HepG2 (cell line): ENCODE measurements around the gene GDI1. TPM values are rescaled to one million over a fixed set of nuclear protein-coding genes. Genes with fewer than 3 reads are reported as not detected.

Experiments
- ARNTL ChIP-seq: sonication (generic); formaldehyde crosslinking; IDR thresholded peaks from 2 replicates; pipeline ENCODE4 v1.4.0; 2020; ENCODE audit warnings: mild to moderate bottlenecking, missing genetic modification reagents
- KLF6 ChIP-seq: IDR thresholded peaks from 2 replicates; pipeline ENCODE4 v1.8.0; 2016; ENCODE audit warnings: missing biosample characterization, missing genetic modification reagents
- NFE2 ChIP-seq: sonication (generic); formaldehyde crosslinking; IDR thresholded peaks from 2 replicates; pipeline ENCODE4 v1.4.0; 2020; ENCODE audit warnings: missing genetic modification reagents
- RFX1 ChIP-seq: fragments of 450-650 bp; IDR thresholded peaks from 2 replicates; pipeline ENCODE4 v1.6.1; 2017
- RORA ChIP-seq: sonication (generic); formaldehyde crosslinking; IDR thresholded peaks from 2 replicates; pipeline ENCODE4 v1.5.0; 2020; ENCODE audit warnings: mild to moderate bottlenecking, missing genetic modification reagents, moderate library complexity
- SMAD1 ChIP-seq: sonication (generic); formaldehyde crosslinking; IDR thresholded peaks from 2 replicates; pipeline ENCODE4 v1.4.0; 2020; ENCODE audit warnings: missing genetic modification reagents, low read depth, mild to moderate bottlenecking, borderline replicate concordance
- ZC3H13 ChIP-seq: sonication (generic); formaldehyde crosslinking; IDR thresholded peaks from 2 replicates; pipeline ENCODE4 v1.8.1; 2023; ENCODE audit warnings: mild to moderate bottlenecking, missing genetic modification reagents, moderate library complexity
- ZFAT ChIP-seq: sonication (generic); formaldehyde crosslinking; conservative IDR thresholded peaks from 2 replicates; pipeline ENCODE4 v1.8.1; 2023; ENCODE audit warnings: missing genetic modification reagents, inconsistent platforms
- ZNF7 ChIP-seq: IDR thresholded peaks from 2 replicates; pipeline ENCODE4 v1.6.1; 2016; ENCODE audit warnings: missing biosample characterization, missing genetic modification reagents
- ZNF720 ChIP-seq: sonication (generic); formaldehyde crosslinking; IDR thresholded peaks from 2 replicates; pipeline ENCODE4 v1.4.0; 2020; ENCODE audit warnings: missing genetic modification reagents
- ZNF737 ChIP-seq: sonication (generic); formaldehyde crosslinking; IDR thresholded peaks from 2 replicates; pipeline ENCODE4 v1.5.0; 2020; ENCODE audit warnings: missing genetic modification reagents, mild to moderate bottlenecking, borderline replicate concordance
- ZNF776 ChIP-seq: sonication (generic); formaldehyde crosslinking; IDR thresholded peaks from 2 replicates; pipeline ENCODE4 v1.4.0; 2020; ENCODE audit warnings: mild to moderate bottlenecking, missing genetic modification reagents
- ZNF841 ChIP-seq: sonication (generic); formaldehyde crosslinking; IDR thresholded peaks from 2 replicates; pipeline ENCODE4 v1.8.1; 2023; ENCODE audit warnings: missing genetic modification reagents, borderline replicate concordance
- polyA plus RNA-seq, 8 experiments: library from polyadenylated mRNA; depleted of rRNA in 3 of 8; stranded (reverse) in 7 of 8; unstranded in 1 of 8; fragments of >200 nt; fragmentation: Illumina TruSeq in 4 of 8; extraction: Trizol in 4 of 8; gene quantifications; 2 replicates each; pipeline versions ENCODE4 v1.2.1 to v1.2.3, GENCODE V29; 2011 to 2016; ENCODE audit warnings: low read depth in 4 of 8, missing spikeins in 1 of 8, mixed read lengths in 1 of 8; ENCODE audit not compliant: insufficient read depth in 1 of 8
- total RNA-seq, 5 experiments: library from RNA; depleted of rRNA; stranded (reverse); fragments of >200 nt; fragmentation: Illumina TruSeq; extraction: Trizol; gene quantifications; 2 replicates each; pipeline ENCODE4 v1.2.3, GENCODE V29; 2016; ENCODE audit warnings: low read depth in 1 of 5
- TF ChIP-seq, protein P1 (sequence below): sonication (generic); formaldehyde crosslinking; IDR thresholded peaks from 2 replicates; pipeline ENCODE4 v1.5.0; 2020; ENCODE audit warnings: missing genetic modification reagents
- TF ChIP-seq, protein P2 (sequence below): sonication (generic); formaldehyde crosslinking; IDR thresholded peaks from 2 replicates; pipeline ENCODE4 v1.5.1; 2020; ENCODE audit warnings: missing genetic modification reagents, mild to moderate bottlenecking, borderline replicate concordance
- TF ChIP-seq, protein P3 (sequence below): IDR thresholded peaks from 2 replicates; pipeline ENCODE4 v1.6.1; 2018; ENCODE audit warnings: missing genetic modification reagents
- TF ChIP-seq, protein P4 (sequence below): sonication (generic); formaldehyde crosslinking; IDR thresholded peaks from 2 replicates; pipeline ENCODE4 v1.4.0; 2020; ENCODE audit warnings: missing genetic modification reagents, borderline replicate concordance
- TF ChIP-seq, protein P5 (sequence below): sonication (generic); formaldehyde crosslinking; IDR thresholded peaks from 2 replicates; pipeline ENCODE4 v1.4.0; 2020; ENCODE audit warnings: missing genetic modification reagents, borderline replicate concordance
- TF ChIP-seq, protein P6 (sequence below): sonication (generic); formaldehyde crosslinking; IDR thresholded peaks from 2 replicates; pipeline ENCODE4 v1.5.1; 2020; ENCODE audit warnings: missing genetic modification reagents, mild to moderate bottlenecking, borderline replicate concordance

GDI1 gene
- total and polyA plus RNA-seq, 2 of the 13 experiments (the other 11 are each of a cell fraction or from before 2014, with no cell fraction given) = 17.4 to 105 TPM

DNA sequence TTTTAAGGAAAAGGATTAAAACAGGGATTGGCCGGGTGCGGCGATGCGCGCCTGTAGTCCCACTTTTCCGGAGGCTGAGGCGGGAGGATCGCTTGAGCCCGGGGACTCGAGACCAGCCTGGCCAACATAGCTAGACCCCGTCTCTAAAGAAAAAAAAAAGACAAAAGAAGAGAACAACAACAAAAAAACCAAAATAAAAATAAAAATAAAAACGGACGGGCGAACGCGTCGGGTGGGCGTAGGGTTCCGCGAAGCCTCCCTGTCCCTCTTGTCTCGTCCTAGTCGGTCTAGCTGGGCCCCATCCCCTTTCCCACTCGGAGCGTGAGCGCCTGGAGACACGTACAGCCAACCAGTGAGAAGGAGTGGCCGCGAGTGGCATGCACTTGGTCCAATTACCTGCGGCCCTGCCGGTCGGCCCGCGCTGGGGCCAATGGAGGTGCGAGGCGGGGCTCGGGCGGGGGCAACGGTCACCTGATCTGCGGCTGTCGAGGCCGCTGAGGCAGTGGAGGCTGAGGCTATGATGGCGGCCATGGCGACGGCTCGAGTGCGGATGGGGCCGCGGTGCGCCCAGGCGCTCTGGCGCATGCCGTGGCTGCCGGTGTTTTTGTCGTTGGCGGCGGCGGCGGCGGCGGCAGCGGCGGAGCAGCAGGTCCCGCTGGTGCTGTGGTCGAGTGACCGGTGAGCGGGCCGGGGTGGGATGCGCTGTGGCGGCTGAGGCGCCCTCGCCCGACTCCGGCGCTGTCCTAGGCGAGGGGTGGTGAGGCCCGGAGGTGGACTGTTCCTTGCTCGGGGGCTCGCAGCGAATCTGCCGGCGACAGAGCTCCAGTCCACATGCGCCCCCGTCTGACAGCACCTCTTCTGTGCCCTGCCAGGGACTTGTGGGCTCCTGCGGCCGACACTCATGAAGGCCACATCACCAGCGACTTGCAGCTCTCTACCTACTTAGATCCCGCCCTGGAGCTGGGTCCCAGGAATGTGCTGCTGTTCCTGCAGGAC is 8.5 kb upstream of the GDI1 start, which contains the start of gene ATP6AP1 (continued):
- TF ChIP-seq, protein P1, sequence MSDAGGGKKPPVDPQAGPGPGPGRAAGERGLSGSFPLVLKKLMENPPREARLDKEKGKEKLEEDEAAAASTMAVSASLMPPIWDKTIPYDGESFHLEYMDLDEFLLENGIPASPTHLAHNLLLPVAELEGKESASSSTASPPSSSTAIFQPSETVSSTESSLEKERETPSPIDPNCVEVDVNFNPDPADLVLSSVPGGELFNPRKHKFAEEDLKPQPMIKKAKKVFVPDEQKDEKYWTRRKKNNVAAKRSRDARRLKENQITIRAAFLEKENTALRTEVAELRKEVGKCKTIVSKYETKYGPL (CRISPR knock-in tag) = no peak
- no peak for TF ChIP-seq SMAD1 (CRISPR knock-in tag)
- TF ChIP-seq ZNF720 (CRISPR knock-in tag) = no peak
- TF ChIP-seq, protein P2, sequence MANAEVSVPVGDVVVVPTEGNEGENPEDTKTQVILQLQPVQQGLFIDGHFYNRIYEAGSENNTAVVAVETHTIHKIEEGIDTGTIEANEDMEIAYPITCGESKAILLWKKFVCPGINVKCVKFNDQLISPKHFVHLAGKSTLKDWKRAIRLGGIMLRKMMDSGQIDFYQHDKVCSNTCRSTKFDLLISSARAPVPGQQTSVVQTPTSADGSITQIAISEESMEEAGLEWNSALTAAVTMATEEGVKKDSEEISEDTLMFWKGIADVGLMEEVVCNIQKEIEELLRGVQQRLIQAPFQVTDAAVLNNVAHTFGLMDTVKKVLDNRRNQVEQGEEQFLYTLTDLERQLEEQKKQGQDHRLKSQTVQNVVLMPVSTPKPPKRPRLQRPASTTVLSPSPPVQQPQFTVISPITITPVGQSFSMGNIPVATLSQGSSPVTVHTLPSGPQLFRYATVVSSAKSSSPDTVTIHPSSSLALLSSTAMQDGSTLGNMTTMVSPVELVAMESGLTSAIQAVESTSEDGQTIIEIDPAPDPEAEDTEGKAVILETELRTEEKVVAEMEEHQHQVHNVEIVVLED (CRISPR knock-in tag) = peak; percentile 80
- no peak for TF ChIP-seq ZNF737 (CRISPR knock-in tag)
- TF ChIP-seq, protein P3, sequence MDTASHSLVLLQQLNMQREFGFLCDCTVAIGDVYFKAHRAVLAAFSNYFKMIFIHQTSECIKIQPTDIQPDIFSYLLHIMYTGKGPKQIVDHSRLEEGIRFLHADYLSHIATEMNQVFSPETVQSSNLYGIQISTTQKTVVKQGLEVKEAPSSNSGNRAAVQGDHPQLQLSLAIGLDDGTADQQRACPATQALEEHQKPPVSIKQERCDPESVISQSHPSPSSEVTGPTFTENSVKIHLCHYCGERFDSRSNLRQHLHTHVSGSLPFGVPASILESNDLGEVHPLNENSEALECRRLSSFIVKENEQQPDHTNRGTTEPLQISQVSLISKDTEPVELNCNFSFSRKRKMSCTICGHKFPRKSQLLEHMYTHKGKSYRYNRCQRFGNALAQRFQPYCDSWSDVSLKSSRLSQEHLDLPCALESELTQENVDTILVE (CRISPR knock-in tag) = no peak
- TF ChIP-seq ARNTL (CRISPR knock-in tag) = 0 out of 2 replicates have a peak, but pooled peaks have one; percentile 23
- TF ChIP-seq, protein P4, sequence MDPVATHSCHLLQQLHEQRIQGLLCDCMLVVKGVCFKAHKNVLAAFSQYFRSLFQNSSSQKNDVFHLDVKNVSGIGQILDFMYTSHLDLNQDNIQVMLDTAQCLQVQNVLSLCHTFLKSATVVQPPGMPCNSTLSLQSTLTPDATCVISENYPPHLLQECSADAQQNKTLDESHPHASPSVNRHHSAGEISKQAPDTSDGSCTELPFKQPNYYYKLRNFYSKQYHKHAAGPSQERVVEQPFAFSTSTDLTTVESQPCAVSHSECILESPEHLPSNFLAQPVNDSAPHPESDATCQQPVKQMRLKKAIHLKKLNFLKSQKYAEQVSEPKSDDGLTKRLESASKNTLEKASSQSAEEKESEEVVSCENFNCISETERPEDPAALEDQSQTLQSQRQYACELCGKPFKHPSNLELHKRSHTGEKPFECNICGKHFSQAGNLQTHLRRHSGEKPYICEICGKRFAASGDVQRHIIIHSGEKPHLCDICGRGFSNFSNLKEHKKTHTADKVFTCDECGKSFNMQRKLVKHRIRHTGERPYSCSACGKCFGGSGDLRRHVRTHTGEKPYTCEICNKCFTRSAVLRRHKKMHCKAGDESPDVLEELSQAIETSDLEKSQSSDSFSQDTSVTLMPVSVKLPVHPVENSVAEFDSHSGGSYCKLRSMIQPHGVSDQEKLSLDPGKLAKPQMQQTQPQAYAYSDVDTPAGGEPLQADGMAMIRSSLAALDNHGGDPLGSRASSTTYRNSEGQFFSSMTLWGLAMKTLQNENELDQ = no peak
- peak; percentile 45; the same call in 1 of the 2 replicates for TF ChIP-seq KLF6 (CRISPR knock-in tag)
- TF ChIP-seq ZFAT (CRISPR knock-in tag) = 0 out of 2 replicates have a peak, but pooled peaks have one; percentile 63
- TF ChIP-seq ZNF841 (CRISPR knock-in tag) = no peak
- peak; percentile 87; the same call in 1 of the 2 replicates for TF ChIP-seq ZC3H13 (CRISPR knock-in tag)
- no peak for TF ChIP-seq ZNF776 (CRISPR knock-in tag)
- TF ChIP-seq, protein P5, sequence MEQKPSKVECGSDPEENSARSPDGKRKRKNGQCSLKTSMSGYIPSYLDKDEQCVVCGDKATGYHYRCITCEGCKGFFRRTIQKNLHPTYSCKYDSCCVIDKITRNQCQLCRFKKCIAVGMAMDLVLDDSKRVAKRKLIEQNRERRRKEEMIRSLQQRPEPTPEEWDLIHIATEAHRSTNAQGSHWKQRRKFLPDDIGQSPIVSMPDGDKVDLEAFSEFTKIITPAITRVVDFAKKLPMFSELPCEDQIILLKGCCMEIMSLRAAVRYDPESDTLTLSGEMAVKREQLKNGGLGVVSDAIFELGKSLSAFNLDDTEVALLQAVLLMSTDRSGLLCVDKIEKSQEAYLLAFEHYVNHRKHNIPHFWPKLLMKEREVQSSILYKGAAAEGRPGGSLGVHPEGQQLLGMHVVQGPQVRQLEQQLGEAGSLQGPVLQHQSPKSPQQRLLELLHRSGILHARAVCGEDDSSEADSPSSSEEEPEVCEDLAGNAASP = no peak
- TF ChIP-seq RFX1 = no peak
- no peak for TF ChIP-seq RORA (CRISPR knock-in tag)
- TF ChIP-seq NFE2 (CRISPR knock-in tag) = no peak
- no peak for TF ChIP-seq ZNF7 (CRISPR knock-in tag)
- TF ChIP-seq, protein P6, sequence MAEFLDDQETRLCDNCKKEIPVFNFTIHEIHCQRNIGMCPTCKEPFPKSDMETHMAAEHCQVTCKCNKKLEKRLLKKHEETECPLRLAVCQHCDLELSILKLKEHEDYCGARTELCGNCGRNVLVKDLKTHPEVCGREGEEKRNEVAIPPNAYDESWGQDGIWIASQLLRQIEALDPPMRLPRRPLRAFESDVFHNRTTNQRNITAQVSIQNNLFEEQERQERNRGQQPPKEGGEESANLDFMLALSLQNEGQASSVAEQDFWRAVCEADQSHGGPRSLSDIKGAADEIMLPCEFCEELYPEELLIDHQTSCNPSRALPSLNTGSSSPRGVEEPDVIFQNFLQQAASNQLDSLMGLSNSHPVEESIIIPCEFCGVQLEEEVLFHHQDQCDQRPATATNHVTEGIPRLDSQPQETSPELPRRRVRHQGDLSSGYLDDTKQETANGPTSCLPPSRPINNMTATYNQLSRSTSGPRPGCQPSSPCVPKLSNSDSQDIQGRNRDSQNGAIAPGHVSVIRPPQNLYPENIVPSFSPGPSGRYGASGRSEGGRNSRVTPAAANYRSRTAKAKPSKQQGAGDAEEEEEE (CRISPR knock-in tag) = no peak
